SH-SY5Y (cell line): ENCODE data around the gene SOX4.
A peak's percentile ranks its signal among the peaks of the same experiment; 100 is the strongest.

ENCODE experiments used
- GATA2 ChIP-seq: IDR thresholded peaks from 2 replicates; pipeline ENCODE4 v1.6.1; 2011; ENCODE audit warnings: mild to moderate bottlenecking, low read depth, low read length
- GATA3 ChIP-seq: IDR thresholded peaks from 2 replicates; pipeline ENCODE4 v1.6.1; 2011; ENCODE audit warnings: low read depth, mild to moderate bottlenecking, low read length, moderate library complexity

SOX4 gene

GRCh38 chr6:21593412-21593926 is at the start of gene SOX4:
TSS of gene SOX4 (plus strand) at chr6:21593751. CDS start at chr6:21594535, 784 bp downstream.
- TF ChIP-seq GATA3 = no peak
- no peak for TF ChIP-seq GATA2

GRCh38 chr6:21554286-21554685 is 39.3 kb upstream of the SOX4 start:
- TF ChIP-seq GATA3 = no peak
- TF ChIP-seq GATA2 = no peak

- TF ChIP-seq GATA3 = no peak
Measured at GRCh38 chr6:21555197-21555596, 38.4 kb upstream of the SOX4 start.

- TF ChIP-seq GATA3 = no peak
- no peak for TF ChIP-seq GATA2
Measured at GRCh38 chr6:21556511-21556910, 37.0 kb upstream of the SOX4 start.

- TF ChIP-seq GATA3 = no peak
- TF ChIP-seq GATA2 = no peak
Measured at GRCh38 chr6:21556968-21557721, 36.4 kb upstream of the SOX4 start.

GRCh38 chr6:21559238-21559637 is 34.3 kb upstream of the SOX4 start:
- TF ChIP-seq GATA3 (no peak), GATA2 (no peak)

- no peak for TF ChIP-seq GATA3
- no peak for TF ChIP-seq GATA2
Measured at GRCh38 chr6:21560249-21560648, 33.3 kb upstream of the SOX4 start.

GRCh38 chr6:21565431-21565830 is 28.1 kb upstream of the SOX4 start:
- TF ChIP-seq GATA3 (no peak), GATA2 (no peak)

- TF ChIP-seq GATA3 (no peak), GATA2 (no peak)
Measured at GRCh38 chr6:21578523-21578922, 15.0 kb upstream of the SOX4 start.

- TF ChIP-seq GATA2 (no peak), GATA3 (no peak)
Measured at GRCh38 chr6:21582651-21583050, 10.9 kb upstream of the SOX4 start.

GRCh38 chr6:21586300-21586699 is 7.3 kb upstream of the SOX4 start:
- TF ChIP-seq GATA3 = no peak
- TF ChIP-seq GATA2 = no peak

- no peak for TF ChIP-seq GATA3
- peak; percentile 74 for TF ChIP-seq GATA2
Measured at GRCh38 chr6:21586740-21587178, 6.8 kb upstream of the SOX4 start.

GRCh38 chr6:21587179-21587960 is 6.2 kb upstream of the SOX4 start:
- TF ChIP-seq GATA3 (no peak), GATA2 (no peak)

- no peak for TF ChIP-seq GATA3
- no peak for TF ChIP-seq GATA2
Measured at GRCh38 chr6:21587961-21588480, 5.5 kb upstream of the SOX4 start.
